CD1c-positive myeloid dendritic cell (primary cell): ENCODE results near the gene IFNA14.
"Not testable (repeated sequence)": the region's sequence is repeated elsewhere in the genome, so short reads cannot be mapped to it uniquely, and the experiment has no call there.

ENCODE experiments used
- DNase-seq: peaks from one replicate; pipeline ENCODE4 v3.0.0-alpha.2; 2016; ENCODE audit errors: extremely low spot score

Gene IFNA14

DNA sequence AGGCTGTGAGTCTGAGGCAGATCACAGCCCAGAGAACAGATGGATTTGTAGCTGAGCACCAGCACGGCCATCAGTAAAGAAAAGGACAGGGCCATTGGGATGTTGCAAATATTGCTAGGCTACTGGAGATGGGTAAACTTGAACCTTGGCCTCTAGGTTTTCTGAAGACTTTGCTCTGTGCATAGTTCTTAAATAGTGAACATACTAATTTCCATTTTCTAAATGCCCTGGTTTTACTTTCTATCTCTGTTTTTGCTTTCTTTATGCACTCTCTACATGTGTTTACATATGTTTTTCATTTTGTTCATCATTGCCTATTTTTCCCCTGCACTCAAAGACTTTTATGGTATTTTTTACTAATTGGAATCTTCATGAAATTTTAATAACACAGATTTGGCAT, 22.6 kb downstream of the IFNA14 start, which contains the start of gene IFNA16:
Gene IFNA16, minus strand, starts transcription at position 101 of the 400 bp plus-strand sequence. Its CDS starts 6 bp downstream, at position 95.
- not testable (repeated sequence) for DNase-seq

GRCh38 chr9:21213411-21214326, 26.1 kb downstream of the IFNA14 start:
- peak; percentile 56 for DNase-seq

GRCh38 chr9:21212160-21212559, 27.6 kb downstream of the IFNA14 start:
- DNase-seq, result not testable (repeated sequence)

DNA sequence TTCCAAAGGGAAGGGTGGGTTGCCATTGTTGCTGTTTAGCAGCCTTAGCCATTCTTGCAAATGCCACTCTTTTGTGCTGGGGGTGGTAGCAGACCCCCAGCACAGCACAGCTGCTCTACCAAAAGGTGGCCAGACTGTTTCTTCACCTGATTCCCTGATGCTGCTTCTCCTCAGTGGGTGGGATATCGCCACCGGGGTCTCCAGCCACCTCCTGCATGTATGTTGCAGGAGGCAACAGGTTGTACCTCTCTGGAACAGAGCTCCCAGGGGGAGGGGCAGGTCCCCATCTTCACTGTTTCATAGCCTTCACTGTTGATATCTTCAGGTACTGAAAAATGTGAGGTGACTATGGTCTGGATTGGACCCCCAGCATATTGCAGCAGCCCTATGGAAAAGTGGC, 29.0 kb downstream of the IFNA14 start:
- not testable (repeated sequence) for DNase-seq

GRCh38 chr9:21210311-21210710, 29.5 kb downstream of the IFNA14 start:
- no peak for DNase-seq

GRCh38 chr9:21207043-21207442, 32.8 kb downstream of the IFNA14 start, which contains the start of gene IFNA10:
Gene IFNA10, minus strand, starts transcription at chr9:21207143. Its CDS starts 46 bp downstream, at chr9:21207097.
- not testable (repeated sequence) for DNase-seq

GRCh38 chr9:21205204-21205603, 34.6 kb downstream of the IFNA14 start:
- DNase-seq, result no peak

DNA sequence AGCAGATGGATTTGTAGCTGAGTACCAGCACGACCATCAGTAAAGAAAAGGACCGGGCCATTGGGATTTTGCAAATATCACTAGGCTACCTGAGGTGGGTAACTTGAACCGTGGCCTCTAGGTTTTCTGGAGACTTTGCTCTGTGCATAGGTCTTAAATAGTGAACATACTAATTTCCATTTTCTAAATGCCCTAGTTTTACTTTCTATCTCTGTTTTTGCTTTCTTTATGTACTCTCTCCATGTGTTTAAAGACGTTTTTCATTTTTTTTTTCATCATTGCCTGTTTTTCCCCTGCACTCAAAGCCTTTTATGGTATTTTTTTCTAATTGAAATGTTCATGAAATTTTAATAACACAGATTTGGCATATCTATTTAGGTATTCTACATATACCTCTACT, 37.7 kb downstream of the IFNA14 start, which contains the start of gene IFNA7:
Gene IFNA7, minus strand, starts transcription at position 101 of the 400 bp plus-strand sequence. Its CDS starts 40 bp downstream, at position 61.
- not testable (repeated sequence) for DNase-seq

DNA sequence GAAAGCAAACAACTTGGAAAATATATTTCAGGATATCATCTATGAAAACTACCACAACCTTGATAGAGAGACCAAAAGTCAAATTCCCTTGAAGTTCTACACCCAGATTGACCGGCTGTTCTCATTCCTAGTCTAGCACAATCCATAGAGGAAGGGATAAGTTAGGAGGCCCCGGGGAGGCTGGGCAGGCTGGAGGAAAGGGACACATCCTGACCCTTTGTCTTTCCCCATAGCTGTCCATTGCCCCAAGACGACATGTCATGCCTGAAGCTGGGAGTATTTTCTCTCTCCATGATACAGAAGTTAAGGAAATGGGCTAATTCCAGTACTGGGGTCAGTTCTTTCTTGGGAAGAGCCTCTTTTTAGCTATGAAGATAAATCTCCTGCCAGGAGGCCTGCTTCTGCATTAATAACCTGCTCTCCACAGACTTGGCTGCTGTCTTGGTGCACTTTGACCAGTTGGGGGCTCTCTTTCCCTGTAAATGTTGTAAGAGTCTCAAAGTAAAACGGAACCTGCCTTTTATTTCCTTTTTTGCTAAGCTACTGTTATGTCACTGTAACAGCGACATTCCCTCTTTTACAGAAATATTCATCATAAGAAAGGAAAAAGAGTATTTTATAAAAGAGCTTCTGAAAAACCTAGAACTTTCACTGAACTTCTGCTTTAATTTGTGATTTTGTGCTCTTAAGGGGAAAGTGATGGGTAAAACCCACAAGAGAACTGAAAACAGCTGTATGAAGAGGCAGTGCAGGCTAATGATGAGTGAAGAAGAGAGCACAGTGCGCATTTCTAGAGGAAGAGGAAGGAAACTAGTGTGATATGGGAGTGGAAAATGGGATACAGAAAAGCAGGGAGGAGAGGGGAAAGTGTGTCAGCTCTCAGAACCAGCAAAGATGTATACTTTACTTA, 44.7 kb downstream of the IFNA14 start:
- DNase-seq, result peak; percentile 60
